CD4-positive, alpha-beta T cell treated with Interleukin-15 for 4 hours (primary cell): Measurements from ENCODE around the gene KLHL35.

Experiments
- DNase-seq: peaks from one replicate; pipeline ENCODE4 v3.0.0-alpha.2; 2020; ENCODE audit warnings: low spot score

KLHL35 gene

GRCh38 chr11:75440960-75441803 is 8.2 kb upstream of the KLHL35 start:
- no peak for DNase-seq

- no peak for DNase-seq
Measured at GRCh38 chr11:75439495-75440120, 6.6 kb upstream of the KLHL35 start.

- DNase-seq: no peak
Measured at GRCh38 chr11:75439026-75439425, 6.0 kb upstream of the KLHL35 start.

- DNase-seq: no peak
Measured at GRCh38 chr11:75437966-75438659, 5.1 kb upstream of the KLHL35 start.

GRCh38 chr11:75436806-75437205 is 3.8 kb upstream of the KLHL35 start:
- no peak for DNase-seq

- no peak for DNase-seq
Measured at GRCh38 chr11:75435571-75435925, 2.5 kb upstream of the KLHL35 start.

- DNase-seq: no peak
Measured at GRCh38 chr11:75434886-75435570, 2.0 kb upstream of the KLHL35 start.

GRCh38 chr11:75434051-75434450 is 1.0 kb upstream of the KLHL35 start:
- no peak for DNase-seq

- DNase-seq: no peak
Measured at GRCh38 chr11:75433443-75433842, 440 bp upstream of the KLHL35 start.

GRCh38 chr11:75431533-75432525 is 1.2 kb downstream of the KLHL35 start:
- DNase-seq: no peak

GRCh38 chr11:75430714-75431532 is 2.1 kb downstream of the KLHL35 start:
- DNase-seq: no peak

- peak; percentile 59 for DNase-seq
Measured at GRCh38 chr11:75429902-75430713, 2.9 kb downstream of the KLHL35 start.

GRCh38 chr11:75429641-75429901 is 3.4 kb downstream of the KLHL35 start:
- DNase-seq: no peak

GRCh38 chr11:75428989-75429640 is 3.9 kb downstream of the KLHL35 start:
- no peak for DNase-seq

GRCh38 chr11:75428281-75428724 is 4.7 kb downstream of the KLHL35 start:
- peak; percentile 69 for DNase-seq

- no peak for DNase-seq
Measured at GRCh38 chr11:75427181-75427580, 5.8 kb downstream of the KLHL35 start.

GRCh38 chr11:75426720-75427086 is 6.3 kb downstream of the KLHL35 start:
- no peak for DNase-seq

- no peak for DNase-seq
Measured at GRCh38 chr11:75425422-75425821, 7.6 kb downstream of the KLHL35 start.

- DNase-seq: no peak
Measured at GRCh38 chr11:75424396-75424795, 8.6 kb downstream of the KLHL35 start.
